Measurements from ENCODE around the gene ATP1A1.

ATP1A1 gene

DNA sequence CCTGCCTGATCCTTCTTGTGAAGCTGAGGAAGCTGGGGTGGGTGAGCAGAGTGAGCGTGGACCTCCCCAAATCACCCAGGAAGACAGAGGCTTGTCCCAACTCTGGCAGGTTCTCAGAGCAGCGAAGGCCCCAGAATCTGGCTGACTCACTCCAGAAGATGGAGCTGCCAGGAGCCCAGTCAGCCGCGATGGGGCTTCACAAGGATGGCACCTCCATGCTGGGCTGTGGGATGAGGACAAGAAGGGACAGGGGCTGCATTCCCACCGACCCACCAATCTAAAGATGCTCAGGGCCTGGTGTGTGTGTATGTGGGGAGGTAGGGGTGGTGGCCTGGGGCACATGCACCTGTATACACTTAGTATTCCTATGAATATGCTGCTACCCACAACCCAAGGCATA lies 52.9 kb downstream of the ATP1A1 start:
- TF ChIP-seq, protein P1, sequence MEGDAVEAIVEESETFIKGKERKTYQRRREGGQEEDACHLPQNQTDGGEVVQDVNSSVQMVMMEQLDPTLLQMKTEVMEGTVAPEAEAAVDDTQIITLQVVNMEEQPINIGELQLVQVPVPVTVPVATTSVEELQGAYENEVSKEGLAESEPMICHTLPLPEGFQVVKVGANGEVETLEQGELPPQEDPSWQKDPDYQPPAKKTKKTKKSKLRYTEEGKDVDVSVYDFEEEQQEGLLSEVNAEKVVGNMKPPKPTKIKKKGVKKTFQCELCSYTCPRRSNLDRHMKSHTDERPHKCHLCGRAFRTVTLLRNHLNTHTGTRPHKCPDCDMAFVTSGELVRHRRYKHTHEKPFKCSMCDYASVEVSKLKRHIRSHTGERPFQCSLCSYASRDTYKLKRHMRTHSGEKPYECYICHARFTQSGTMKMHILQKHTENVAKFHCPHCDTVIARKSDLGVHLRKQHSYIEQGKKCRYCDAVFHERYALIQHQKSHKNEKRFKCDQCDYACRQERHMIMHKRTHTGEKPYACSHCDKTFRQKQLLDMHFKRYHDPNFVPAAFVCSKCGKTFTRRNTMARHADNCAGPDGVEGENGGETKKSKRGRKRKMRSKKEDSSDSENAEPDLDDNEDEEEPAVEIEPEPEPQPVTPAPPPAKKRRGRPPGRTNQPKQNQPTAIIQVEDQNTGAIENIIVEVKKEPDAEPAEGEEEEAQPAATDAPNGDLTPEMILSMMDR (IDR thresholded peaks at IDR 0.05; ENCODE audit: insufficient read depth, missing control alignments) = no peak
- DNase-seq (ENCODE audit: insufficient read length, low spot score) (no peak), FAIRE-seq (no peak)

DNA sequence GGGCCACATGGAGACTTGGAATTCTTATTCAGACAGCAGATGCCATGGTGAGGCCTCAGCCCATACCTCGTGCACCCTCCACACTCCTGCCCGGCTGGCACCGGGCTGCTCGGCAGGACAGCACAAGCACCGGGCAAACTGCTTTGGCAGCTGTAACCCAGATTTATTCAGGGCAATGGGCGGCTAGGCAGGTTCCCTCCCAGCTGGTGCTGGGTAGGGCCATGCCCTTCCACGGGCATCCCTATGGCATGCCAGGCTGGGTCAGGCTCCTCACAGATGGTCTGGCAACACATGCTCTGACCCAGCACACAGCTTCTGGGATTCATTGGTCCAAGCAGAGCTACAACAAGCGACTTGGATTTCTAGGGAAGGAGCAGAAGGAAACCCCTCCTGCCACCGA lies 53.4 kb downstream of the ATP1A1 start:
- FAIRE-seq (no peak), DNase-seq (ENCODE audit: insufficient read length, low spot score) (no peak)
- TF ChIP-seq, protein P1 (IDR thresholded peaks at IDR 0.05; ENCODE audit: insufficient read depth, missing control alignments) = no peak

DNA sequence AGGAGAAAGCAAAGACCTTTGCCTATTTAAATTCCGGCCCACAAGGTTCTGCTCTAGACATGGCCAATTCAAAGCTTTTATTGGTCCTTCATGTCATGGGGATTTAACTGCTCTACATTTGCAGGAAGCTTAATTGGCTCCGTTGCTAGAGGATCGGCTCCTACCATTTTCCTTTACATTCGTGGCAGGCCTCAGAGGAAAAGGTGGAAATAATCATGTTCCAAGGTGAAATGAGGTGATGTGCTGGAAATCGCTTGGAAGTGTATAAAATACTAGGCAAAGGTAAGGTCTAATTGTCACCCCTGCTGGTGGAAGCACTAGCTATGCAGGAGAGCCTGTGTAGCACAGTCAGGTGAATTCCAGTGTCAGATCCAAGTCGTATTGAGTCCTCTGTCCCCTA lies 55.5 kb downstream of the ATP1A1 start:
- TF ChIP-seq, protein P1 (IDR thresholded peaks at IDR 0.05; ENCODE audit: insufficient read depth, missing control alignments) = no peak
- DNase-seq (ENCODE audit: insufficient read length, low spot score) (no peak), FAIRE-seq (no peak)

DNA sequence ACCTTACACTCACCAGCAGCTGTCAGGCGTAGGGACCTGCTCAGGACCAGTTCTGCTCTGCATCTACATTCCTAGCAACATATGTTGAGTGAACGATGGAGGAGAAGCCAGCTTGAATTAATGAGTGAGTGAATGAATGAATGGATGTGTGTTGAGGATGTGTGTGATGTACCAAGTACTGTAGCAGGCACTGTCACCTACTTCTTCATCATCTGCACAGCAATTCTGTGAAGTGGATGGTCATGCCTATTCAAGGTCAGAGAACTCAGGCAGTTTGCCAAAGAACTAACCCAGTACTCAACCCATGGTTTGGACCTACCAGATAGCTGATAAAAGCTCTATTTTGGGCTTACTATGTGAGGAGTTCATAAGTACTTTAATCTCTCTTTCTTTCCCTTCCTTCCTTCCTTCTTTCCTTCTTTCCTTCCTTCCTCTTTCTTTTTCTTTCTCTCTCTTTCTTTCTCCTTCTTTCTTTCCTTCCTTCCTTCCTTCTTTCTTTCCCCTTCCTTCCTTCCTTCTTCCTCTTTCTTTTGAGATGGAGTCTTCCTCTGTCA lies 56.9 kb downstream of the ATP1A1 start:
- TF ChIP-seq, protein P1 (IDR thresholded peaks at IDR 0.05; ENCODE audit: insufficient read depth, missing control alignments) = no peak
- no peak for FAIRE-seq
- no peak for DNase-seq (ENCODE audit: insufficient read length, low spot score)

DNA sequence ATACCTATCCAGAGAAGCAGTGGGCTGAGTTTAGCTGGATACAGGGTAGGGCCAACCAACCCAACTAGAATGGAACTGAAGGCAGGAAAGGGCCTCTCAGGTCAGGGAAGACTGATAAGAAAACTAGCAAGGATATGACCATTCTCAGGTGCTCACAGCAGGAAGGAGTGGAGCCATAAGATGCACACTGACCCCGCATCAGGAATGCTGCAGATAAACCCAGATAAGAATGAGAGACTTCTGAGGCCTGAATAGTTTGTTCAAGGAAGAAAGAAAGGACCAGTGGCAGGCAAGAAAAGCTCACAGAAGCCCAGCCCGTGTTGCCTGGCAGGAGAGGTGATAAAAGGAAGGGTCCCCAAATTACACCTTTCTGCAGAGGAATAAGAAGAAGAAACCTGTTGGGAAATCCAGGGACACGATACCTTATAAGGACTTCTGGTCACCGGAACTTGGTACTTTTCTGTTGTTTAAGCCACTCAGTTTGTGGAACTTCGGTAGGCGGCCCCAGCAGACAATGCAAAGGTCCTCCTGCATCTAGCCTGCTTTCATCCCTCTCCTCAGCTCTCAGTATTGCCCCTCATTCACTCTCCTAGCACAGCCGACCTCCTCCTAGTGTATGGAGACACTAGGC lies 58.9 kb downstream of the ATP1A1 start:
- FAIRE-seq = no peak
- TF ChIP-seq, protein P1 (IDR thresholded peaks at IDR 0.05; ENCODE audit: insufficient read depth, missing control alignments) = no peak
- no peak for DNase-seq (ENCODE audit: insufficient read length, low spot score)

DNA sequence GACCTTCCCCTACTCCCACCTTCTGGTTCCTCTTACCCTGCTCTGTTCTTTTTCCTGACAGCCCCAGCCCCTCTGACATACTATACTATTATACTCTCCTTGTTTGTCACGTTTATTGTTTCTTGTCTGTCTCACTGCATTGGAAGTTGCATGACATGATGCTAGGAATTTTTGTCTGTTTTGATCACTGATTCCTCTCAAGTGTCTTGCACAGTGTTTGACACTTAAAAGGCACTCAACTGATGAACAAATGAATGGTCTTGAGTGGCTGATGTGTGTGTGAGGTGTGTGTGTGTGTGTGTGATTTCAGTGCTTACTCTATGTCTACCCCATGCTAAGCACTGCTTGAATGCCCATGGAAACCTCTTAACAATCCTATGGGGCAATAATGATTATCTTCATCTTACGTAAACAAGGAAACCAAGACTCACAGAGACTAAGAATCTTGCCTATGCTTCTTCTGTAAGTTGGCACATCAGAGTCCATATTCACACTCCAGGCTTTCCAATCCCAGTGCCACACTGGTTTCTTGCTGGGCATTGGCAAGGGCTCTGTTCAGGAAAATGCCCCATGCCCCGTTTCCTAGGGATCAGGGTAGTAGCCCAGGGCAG lies 59.7 kb downstream of the ATP1A1 start:
- no peak for FAIRE-seq
- no peak for DNase-seq (ENCODE audit: insufficient read length, low spot score)
- TF ChIP-seq, protein P1 (IDR thresholded peaks at IDR 0.05; ENCODE audit: insufficient read depth, missing control alignments) = no peak
